Measurements from ENCODE around the gene BAHCC1.

DNA sequence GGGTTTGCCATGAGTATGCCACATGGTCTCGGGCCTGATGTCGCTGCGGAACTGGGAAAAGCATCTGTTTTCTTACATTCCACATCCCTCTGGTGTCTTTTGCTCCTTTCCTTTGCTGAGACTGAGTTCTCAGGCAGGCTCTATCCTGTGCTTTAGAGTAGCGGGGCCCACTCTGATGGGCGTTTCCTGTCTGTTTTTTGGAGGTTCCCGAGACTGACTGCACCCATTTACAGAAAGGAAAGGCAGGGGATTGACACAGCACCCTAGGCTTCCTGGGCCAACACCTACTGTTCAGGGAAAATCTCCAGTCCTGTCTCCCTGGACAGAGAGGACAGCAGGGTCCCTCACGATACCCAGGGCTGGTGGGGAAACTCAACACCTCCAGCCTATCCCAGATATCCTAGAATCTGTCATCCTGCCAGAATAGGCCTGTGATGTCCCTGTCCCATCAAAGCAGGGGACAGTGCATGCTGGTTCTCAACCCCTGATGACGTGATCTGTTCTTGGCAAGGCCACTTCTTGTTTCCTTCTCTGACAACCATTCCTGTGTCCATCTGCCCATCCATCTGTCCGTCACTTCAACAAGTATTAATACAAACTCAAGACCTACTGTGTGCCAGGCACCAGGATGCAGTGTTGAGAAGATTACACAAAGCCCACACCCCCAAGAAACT lies 75.2 kb downstream of the BAHCC1 start:
- TF ChIP-seq CTCF (IDR thresholded peaks at IDR 0.05; ENCODE audit: low read depth, low read length, poor library complexity, severe bottlenecking) (no peak), EZH2phosphoT487 (IDR thresholded peaks at IDR 0.05; ENCODE audit: borderline replicate concordance, low read length) (no peak)
